HG03039 (cell line): ENCODE results near the gene EYA2.
"Not testable (repeated sequence)": the region's sequence is repeated elsewhere in the genome, so short reads cannot be mapped to it uniquely, and the experiment has no call there.

ENCODE experiments used
- ATAC-seq: cut with Tn5 transposase; IDR thresholded peaks from one replicate; pipeline ENCODE4 v1.9.1; 2021; ENCODE audit warnings: mild to moderate bottlenecking, moderate library complexity; ENCODE audit not compliant: unreplicated experiment

EYA2 gene

DNA sequence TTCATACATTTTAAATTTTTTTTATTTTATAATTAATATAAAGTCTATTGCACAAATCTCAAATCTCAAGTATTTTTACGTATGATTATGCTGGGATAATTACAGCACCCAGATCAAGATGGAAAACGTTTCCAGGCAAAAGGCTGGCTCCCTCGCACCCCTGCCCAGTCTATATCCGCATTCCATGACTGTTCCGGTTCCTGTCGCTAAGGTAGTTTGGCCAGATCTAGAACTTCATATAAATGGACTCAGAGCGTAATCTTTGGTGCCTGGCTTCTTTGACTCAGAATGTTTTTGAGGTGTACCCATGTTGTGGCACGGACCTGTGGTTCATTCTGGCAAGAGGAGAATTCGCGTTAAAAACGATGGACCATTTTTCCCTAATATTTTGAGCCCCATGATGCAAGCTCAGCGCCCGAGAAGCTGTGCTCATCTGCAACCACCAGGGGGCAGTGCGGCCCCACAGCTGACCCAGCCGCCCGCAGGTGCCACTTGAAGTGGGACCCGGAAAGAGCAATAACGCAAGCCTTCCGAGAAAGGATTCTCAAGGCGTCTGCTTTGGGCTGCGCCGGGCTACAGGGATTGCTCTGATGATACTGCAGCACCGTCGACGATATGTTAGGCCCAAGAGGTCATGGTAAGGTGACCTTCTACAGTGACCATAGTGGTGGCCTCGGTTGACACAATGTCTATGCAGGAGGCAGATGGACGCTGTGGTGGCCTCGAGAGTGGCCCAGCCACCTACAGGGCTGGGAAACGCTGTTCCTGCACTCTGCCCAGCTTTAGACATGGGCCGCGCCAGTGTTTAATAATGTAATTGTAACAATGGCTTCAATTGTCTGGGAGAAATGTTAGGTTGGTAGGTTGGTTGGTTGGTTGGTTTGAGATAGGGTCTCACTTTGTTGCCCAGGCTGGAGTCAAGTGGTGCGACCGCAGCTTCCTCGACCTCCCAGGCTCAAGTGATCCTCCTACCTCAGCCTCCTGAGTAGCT, 301.7 kb downstream of the EYA2 start:
- ATAC-seq, result no peak

DNA sequence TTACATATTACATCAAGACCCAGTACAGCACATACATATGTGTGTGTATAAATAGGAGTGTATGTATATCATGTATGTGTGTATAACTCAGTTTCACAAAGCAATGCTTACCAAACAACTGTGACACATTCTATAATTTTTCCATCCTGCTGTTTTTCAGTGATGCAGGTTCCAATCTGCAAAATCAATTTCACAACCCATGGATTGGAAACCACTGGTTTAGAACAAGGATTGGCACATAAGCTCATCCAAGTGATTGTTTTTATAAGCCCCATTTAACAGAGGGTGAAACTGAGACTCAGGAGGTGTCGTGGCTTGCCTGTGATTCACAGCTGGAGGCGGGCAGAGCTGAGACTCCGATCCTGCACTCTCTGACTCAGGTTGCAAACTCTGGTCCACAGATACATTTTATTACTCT, 303.6 kb downstream of the EYA2 start:
- ATAC-seq, result no peak

DNA sequence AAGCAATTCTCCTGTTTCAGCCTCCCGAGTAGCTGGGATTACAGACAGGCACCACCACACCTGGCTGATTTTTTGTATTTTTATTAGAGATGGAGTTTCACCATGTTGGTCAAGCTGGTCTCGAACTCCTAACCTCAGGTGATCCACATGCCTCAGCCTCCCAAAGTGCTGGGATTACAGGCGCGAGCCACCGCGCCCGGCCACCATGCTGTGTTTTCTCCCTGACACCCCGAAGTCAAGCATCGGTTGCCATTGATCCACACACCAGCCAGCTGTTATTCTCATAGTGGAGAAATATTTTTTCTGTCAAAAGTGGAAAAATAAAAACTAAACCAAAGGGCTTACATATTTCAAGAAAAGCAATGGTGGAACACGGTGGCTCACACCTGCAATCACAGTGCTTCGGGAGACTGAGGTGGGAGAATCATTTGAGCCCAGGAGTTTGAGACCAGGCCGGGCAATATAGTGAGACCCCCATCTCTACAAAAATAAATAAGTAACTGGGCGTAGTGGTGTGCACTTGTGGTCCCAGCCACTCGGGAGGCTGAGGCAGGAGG, 304.4 kb downstream of the EYA2 start:
- no peak for ATAC-seq

DNA sequence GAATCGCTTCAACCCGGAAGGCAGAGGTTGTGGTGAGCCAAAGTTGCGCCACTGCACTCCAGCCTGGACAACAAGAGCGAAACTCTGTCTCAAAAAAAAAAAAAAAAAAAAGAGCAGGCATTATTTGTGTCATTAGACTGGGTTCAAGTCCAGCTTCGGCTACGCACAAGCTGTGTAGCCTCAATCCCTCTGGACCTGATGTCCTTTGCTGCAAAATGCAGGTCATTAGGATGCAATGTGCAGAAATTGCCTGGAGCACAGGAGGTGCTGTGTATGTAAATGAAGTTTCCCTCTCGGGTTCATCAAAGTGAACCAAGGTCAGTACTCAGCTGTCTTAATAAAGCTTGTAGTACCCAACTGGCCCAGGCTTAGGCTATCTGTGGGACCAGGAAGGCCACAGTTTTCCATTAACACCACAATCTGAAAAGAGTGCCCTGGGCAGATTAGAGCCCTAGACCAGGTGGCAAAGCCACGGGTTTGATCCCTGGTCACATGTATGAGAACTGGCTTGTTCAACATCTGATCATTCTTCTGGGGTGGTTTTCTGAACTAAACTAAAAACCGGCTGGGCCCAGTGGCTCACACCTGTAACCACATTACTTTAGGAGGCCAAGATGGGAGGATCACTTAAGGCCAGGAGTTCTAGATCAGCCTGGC, 306.6 kb downstream of the EYA2 start:
- ATAC-seq, result no peak

DNA sequence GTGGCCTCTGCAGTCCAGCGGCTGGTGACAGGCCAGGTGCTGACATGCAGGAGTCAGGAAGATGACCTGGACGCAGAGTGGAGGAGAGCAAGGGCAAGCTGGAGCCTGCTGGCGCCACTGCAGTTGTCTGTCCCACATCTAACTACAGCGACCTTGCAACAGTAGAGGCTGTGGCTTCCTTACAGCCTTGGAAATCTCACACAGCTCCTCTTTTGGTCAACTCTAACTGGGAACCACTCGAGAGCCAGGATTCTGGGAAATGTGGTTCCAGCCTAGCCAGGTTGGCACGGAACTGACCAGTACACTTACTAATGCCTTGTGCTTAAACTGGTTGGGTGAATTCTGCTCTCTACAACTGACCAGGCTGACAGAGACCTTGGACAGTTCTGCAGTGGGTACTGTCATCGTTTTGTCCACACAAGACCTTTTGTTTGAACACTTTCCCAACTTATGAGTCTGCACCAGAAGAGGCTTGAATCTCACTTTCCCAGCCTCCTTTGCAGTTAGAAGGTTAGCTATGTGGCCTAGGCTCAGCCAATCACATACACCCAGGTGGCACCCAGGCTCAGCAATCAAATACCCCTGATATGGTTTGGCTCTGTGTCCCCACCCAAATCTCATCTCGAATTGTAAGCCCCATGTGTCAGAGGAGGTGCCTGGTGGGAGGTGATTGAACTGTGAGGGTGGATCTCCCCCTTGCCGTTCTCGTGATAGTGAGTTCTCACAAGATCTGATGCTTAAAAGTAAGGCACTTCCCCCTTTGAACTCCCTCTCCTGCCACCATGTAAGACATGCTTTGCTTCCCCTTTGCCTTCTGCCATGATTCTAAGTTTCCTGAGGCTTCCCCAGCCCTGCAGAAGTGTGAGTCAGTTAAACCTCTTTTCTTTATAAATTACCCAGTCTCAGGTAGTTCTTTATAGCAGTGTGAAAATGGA, 308.4 kb downstream of the EYA2 start:
- ATAC-seq, result no peak

DNA sequence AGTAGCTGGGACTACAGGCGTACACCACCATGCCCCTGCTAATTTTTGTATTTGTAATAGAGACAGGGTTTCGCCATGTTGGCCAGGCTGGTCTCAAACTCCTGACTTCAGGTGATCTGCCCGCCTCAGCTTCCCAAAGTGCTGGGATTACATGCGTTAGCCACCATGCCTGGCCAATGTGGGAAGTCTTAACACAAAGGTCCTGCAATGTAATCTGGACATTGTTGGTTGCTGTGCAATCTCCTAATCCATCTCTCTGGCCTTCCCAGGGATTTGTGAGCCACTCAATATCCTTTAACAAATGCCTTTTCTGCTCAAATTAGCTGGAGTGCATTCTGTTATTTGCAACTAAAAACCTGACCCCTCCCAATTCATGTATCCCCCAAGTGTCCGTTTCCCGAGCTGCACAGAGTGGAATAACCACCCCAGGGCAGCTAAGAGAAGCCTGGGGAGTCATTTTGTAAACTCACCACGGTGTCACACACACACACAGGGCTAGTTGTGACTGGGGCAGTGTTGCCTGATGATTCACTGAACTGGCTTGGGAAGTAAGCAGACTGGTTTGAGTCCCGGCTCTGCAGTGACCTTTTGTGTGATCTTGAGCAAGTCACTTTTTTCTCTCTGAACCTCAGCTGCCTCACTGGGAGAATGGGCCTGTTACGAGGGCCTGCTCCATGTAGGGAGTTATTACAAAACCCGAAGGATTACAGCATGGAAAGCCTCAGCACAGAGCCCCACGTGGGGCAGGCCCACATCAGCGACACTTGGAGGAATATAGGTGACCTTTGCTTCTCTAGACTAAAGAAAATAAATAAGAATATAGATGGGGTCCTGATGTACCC, 309.6 kb downstream of the EYA2 start:
- ATAC-seq, result no peak

DNA sequence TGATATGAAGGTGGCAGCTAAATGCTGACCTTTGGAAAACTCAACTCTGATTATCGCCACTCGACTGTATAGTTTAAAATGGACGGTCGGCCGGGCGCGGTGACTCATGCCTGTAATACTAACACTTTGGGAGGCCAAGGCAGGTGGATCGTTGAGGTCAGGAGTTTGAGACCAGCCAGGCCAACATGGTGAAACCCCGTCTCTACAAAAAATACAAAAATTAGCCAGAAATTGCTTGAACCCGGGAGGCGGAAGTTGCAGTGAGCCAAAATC, 310.1 kb downstream of the EYA2 start:
- not testable (repeated sequence) for ATAC-seq

DNA sequence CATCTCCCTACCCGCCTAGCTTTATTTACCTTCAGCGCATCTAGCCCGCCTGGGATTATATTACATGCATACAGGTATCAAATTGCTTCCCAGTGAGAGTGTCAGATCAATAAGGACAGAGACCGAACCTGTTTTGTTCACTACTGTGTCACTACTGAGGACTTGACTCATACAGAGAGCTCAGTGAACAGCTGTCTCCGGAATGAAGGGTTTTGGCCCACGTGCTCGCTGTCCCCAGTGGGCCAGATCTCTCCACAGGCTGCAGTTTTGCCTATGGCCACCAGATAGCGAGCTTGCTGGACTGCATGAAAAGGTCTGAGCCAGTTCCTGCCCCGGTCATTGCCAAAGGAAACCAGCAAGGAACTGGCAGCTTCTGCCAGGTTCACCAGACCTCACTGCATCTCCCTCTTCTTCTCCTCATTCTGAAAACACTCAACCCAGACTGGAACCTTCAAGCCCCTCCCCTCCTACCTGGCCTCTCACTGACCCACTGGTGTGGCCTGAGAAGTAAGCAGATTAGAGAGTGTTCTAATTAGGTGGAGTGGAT, 311.0 kb downstream of the EYA2 start:
- no peak for ATAC-seq

DNA sequence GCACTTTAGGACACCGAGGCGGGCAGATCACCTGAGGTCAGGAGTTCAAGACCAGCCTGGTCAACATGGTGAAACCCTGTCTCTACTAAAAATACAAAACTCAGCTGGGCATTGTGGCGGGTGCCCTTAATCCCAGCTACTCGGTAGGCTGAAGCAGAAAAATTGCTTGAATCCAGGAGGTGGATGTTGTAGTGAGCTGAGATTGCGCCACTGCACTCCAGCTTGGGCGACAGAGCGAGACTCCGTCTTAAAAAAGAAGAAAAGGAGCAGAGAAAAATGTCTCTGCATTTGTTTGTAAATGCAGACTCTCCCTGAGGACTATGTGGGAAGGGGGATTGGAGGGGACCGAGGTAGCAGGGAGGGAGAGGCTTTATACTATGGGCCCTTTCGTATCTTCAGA, 311.9 kb downstream of the EYA2 start:
- ATAC-seq, result not testable (repeated sequence)

DNA sequence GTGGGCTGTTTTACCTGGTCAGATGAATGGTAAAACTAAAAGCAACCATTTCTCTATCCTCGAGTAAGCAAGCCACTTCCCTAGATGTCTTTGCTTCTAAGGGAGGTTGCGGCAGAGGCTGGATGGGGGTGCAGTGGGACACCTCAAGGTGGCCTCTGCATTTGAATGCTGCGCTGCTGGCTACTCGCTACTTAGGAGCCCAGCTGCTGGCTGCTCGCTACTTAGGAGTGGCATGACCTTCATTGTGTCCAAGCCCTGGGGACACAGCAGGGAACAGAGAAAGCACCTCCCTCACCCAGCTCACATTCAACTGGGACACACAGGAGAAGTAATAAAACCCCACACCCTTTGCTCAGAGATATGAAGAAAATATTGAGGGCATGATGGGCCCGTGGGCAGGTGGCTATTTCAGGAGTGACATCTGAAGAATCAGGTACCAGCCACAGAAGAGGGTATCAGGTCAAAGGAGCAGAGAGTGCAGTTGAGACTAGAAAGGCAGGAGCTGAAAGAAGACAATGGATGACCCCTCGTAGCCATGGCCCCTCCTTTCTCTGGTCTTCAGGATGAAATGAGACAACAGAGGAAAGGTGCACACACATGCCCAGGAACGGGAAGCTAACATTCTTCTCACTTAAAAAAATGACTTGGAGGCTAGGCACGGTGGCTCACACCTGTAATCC, 312.5 kb downstream of the EYA2 start:
- no peak for ATAC-seq

DNA sequence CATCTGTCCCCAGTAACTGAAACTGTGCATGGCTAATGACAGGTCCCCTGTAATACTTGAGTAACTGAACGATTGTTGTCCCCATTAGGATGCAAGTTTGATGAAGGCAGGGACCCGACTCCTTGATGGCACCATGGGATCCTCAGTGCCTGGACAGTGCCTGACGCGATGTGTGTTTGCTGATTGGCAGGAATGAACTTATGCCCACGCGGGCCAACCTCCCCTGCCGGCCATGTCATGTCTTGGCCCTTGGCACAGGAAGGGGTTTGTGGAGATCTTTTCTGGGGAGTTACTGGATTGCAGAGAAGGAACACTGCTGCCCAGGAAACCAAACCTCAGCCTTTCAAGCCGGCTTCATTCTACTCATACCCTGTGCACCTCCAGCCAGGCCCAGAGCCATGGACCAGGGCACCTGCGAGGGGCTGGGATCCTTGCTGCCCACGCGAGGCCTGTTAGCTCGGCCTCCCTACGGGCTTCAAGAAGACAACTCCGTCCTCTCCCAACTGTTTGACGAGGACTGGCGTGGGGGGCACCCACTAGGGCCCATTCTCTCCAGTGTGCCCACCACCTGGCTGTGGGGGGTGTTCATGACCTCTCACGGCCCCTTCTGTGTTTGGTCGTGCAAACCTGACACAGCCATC, 314.0 kb downstream of the EYA2 start:
- ATAC-seq, result no peak

DNA sequence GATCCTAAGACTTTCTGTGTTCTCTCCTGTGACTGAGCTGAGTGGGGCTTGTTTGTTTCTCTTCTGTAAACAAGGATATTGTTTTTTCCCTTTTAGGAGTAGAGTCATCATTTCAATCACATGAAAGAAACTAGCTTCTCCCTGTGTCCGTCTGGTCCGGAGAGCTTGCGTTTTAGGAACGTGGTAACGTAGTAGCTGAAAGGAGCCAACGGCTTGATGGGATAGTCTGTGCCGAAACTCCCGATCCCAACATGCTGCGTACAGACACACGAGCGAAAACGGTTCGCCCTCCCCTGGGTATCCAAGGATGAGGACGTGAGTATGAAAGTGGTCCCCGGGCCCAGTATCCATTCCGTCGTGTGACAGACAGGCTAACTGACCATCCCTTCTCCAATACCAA, 315.3 kb downstream of the EYA2 start:
- ATAC-seq, result no peak

DNA sequence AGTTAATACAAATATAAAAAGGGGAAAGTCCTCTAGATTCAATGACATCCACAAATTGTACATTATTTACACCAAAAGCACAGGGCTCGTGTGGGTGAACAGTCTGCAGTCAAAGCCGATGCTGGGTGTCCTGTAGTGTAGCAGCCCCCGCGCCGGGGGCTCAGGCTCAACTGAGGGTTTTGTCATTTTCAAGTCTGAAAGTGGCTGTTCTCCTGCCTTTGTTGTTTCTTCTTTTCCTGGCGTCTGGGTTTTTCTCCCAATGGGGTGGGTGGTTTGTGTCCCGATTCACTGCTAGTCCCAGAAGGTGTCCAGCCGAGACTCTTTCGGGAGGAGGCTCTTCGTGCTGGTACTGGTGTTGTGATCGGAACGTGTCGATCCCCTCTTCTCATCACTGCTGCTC, 315.8 kb downstream of the EYA2 start:
- no peak for ATAC-seq

DNA sequence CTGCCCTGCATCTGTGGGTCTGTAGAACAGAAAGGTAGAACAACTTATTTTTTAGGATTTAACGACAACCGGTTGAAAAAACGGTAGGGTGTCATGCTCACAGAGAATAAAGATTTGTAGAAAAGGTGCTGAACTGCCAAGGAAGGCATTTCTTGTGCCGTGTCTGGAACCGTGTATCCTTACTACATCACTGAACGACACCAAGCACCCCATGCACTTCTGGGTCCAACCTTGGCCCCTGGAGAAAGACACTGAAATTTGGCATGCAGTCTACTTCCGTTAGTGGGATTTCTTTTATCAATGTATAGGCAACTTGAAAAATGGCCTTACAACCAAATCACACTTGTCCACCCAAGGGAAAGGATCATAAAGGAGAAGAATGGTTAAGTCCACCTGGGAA, 316.4 kb downstream of the EYA2 start:
- ATAC-seq, result no peak

DNA sequence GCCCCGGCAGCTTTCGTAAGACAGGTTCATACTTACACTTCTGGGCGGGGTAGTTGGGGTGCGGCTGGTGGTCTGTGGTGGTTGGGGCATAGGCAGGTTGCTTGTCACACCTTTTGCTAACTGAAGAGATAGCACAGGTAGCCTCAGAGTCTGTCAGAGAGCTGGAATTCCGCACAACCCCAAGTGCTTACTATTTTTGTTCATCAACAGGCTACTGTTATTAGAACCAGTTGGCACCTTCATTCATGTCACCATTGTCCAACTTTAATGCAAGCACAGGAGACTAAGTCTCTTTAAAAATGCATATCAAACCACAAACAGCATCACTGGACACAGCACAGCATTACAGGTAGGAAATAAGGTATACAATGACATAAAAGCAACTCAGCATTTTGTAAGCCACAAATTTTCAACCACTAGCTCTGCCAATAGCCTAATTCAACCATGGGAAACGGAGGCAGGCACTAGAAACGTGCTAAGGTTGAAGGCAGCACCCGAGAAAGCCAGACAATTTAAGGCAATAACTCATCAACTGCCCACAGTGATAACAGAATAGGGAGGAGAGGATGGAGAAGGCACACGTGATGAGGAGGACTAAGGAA, 318.1 kb downstream of the EYA2 start:
- ATAC-seq, result no peak

DNA sequence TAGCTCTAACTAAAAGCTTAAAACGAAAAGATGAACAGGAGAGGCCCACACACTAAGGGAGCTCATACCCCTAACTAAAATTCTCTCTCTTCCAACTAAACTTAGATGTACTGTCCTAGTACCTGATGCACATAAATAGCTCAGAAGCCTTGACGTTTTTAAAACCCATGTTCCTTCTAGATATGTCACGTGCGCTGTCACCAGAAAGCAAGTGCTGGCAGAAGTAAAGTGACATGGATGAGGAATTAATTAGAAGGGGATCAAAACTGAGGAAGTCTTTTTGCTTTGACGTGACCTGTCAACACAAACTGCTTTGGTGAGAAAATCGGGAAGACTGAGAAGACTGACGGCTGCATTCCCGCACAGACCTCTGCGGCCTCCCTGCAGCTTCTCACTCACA, 319.3 kb downstream of the EYA2 start:
- no peak for ATAC-seq

DNA sequence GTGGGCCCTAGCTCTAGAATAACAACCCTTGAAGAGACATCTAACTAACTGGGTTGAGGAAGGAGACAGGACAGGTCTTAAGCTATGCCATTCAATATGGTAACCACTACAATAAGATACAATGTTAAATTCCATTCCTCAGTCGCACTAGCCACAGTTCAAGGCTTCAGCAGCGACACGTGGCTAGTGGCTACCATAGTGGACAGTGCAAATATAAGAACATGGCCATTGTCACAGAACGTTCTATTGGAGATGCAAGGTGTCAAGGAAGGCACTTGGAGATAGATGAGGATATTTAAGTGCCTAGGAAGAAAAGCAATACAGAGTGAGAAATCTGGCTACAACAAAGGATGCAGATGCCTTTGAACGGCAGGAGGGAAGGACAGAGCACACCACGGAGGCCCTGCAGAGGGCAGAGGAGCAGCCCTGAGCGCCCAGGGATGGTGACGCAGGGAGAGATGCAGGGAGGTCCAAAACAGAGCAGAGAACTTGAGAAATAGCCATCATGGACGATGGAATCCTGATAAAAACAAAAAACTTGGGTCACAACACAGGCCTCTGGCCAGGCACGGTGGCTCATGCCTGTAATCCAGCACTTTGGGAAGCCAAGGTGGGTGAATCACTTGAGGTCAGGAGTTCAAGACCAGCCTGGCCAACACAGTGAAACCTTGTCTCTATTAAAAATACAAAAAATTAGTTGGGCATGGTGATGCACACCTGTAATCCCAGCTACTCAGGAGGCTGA, 321.2 kb downstream of the EYA2 start:
- ATAC-seq, result no peak
